ENCODE results near the gene DNAAF8.

The DNAAF8 gene

DNA sequence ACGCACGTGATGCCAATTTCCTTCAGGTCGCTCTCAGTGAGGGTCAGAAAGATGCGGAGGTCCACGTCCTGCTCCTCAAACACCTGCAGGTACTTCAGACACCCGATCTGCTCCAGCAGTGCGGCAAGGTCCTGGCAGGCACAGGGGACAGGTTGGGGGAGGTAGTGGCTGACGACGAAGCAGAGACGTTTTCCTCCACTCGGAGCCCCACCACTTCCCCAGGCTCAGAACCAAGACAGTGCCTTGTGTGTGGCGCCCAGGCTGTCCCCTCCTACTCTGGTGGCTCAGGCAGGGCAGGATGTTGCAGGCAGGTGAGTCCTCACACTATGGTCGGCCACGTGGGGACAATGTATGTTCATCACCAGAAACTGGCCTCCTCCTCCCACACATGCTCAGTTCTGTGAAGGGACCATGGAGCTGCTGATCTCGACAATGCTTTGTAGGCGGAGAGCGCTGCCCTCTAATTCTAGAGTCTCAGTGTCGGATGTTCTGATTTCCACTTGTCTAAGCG lies 35.2 kb upstream of the DNAAF8 start:
- DNase-seq (ENCODE audit: extremely low spot score): no peak
- ChIA-PET CTCF (interaction anchor here (0.9 kb wide), 1 partner anchor 18 kb away, joined by 3 read pairs; no protein-coding TSS in a partner anchor), POLR2A (no interaction called here)
- TF ChIP-seq, protein P1, sequence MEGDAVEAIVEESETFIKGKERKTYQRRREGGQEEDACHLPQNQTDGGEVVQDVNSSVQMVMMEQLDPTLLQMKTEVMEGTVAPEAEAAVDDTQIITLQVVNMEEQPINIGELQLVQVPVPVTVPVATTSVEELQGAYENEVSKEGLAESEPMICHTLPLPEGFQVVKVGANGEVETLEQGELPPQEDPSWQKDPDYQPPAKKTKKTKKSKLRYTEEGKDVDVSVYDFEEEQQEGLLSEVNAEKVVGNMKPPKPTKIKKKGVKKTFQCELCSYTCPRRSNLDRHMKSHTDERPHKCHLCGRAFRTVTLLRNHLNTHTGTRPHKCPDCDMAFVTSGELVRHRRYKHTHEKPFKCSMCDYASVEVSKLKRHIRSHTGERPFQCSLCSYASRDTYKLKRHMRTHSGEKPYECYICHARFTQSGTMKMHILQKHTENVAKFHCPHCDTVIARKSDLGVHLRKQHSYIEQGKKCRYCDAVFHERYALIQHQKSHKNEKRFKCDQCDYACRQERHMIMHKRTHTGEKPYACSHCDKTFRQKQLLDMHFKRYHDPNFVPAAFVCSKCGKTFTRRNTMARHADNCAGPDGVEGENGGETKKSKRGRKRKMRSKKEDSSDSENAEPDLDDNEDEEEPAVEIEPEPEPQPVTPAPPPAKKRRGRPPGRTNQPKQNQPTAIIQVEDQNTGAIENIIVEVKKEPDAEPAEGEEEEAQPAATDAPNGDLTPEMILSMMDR (IDR thresholded peaks at IDR 0.05; ENCODE audit: control extremely low read depth, extremely low read depth, low read depth, missing control alignments): no peak

- TF ChIP-seq, protein P1 (IDR thresholded peaks at IDR 0.05; ENCODE audit: control extremely low read depth, extremely low read depth, low read depth, missing control alignments): no peak
- CTCF ChIA-PET: interaction anchor here (0.7 kb wide), 1 partner anchor 10 kb away, joined by 3 read pairs; no protein-coding TSS in a partner anchor
- no peak for DNase-seq (ENCODE audit: extremely low spot score)
- POLR2A ChIA-PET: interaction anchor here (0.9 kb wide), 1 partner anchor 46 kb away, joined by 3 read pairs; no protein-coding TSS in a partner anchor
These were observed 33.8 kb upstream of the DNAAF8 start for GRCh38 chr16:4700380-4700996.

GRCh38 chr16:4700997-4701743 lies 33.2 kb upstream of the DNAAF8 start:
- TF ChIP-seq, protein P1 (IDR thresholded peaks at IDR 0.05; ENCODE audit: control extremely low read depth, extremely low read depth, low read depth, missing control alignments): no peak
- ChIA-PET POLR2A (interaction anchor here (0.9 kb wide), 1 partner anchor 46 kb away, joined by 3 read pairs; no protein-coding TSS in a partner anchor), CTCF (interaction anchor here (0.7 kb wide), 1 partner anchor 9 kb away, joined by 3 read pairs; no protein-coding TSS in a partner anchor)
- no peak for DNase-seq (ENCODE audit: extremely low spot score)

DNA sequence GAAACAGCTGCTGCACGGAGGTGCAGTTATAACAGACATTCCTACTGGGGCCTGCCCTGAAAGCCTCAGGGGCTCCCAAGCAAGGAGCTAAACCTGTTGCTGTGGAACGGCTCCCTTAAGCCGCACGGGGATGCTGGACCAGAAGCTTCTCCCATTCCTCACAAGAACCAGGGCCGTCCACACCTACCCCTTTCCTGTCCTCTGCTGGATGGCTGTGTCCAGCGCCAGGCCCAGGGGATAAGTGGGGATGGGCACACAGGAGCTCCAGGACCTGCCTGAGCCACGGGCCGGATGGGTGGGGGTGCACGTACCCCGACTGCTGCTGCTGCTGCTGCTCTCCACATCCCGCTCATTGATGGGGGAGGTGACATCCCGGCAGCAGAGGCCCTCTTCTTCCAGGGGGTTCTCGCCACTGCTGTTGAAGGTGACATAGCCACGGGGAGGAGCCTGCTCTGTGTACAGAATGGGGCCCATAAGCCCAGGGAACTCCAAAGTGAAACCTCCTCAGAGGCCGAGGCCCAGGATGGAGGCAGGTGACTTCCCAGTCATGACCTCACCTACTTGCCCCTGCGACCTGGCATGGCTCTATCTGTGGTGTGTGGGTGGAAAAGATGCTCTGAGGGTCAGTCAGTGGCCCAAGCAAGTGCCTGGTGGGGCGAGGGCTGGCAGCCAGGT lies 32.4 kb upstream of the DNAAF8 start:
- no peak for DNase-seq (ENCODE audit: extremely low spot score)
- ChIA-PET CTCF (no interaction called here), POLR2A (no interaction called here)
- TF ChIP-seq, protein P1 (IDR thresholded peaks at IDR 0.05; ENCODE audit: control extremely low read depth, extremely low read depth, low read depth, missing control alignments): no peak

DNA sequence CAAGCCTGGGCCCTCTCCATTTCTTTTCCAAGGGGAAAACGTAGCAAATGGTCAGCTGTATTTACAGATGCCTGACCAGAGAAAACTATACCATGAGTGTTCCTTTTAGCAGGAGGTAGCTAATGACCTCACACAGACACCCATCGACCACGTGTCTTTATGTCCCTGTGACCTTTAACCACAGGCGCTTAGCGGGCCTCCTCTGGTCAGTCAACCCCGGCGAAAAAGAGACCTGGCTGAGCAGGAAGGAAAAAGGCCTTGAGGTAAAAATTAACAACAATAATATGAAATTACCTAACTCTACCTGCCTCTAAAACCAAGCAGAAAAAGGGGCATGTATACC lies 31.9 kb upstream of the DNAAF8 start:
- ChIA-PET CTCF (no interaction called here), POLR2A (no interaction called here)
- TF ChIP-seq, protein P1 (IDR thresholded peaks at IDR 0.05; ENCODE audit: control extremely low read depth, extremely low read depth, low read depth, missing control alignments): no peak
- no peak for DNase-seq (ENCODE audit: extremely low spot score)

- no peak for DNase-seq (ENCODE audit: extremely low spot score)
- ChIA-PET CTCF (interaction anchor here (1.0 to 1.5 kb wide), 2 partner anchors 10 to 204 kb away, joined by 3 read pairs; partner anchors contain the start of gene NUDT16L1), POLR2A (no interaction called here)
- TF ChIP-seq, protein P1 (IDR thresholded peaks at IDR 0.05; ENCODE audit: control extremely low read depth, extremely low read depth, low read depth, missing control alignments): no peak
These were observed 30.4 kb upstream of the DNAAF8 start for GRCh38 chr16:4703906-4704305.

All from GM10248 (cell line).